GM18508 (cell line): ENCODE data around the gene ZNF668.
"Not testable (repeated sequence)": the region's sequence is repeated elsewhere in the genome, so short reads cannot be mapped to it uniquely, and the experiment has no call there.

Experiments used
- ATAC-seq: cut with Tn5 transposase; IDR thresholded peaks from one replicate; pipeline ENCODE4 v1.9.1; 2021; ENCODE audit warnings: moderate number of reproducible peaks; ENCODE audit not compliant: insufficient read depth, unreplicated experiment

Gene ZNF668

DNA sequence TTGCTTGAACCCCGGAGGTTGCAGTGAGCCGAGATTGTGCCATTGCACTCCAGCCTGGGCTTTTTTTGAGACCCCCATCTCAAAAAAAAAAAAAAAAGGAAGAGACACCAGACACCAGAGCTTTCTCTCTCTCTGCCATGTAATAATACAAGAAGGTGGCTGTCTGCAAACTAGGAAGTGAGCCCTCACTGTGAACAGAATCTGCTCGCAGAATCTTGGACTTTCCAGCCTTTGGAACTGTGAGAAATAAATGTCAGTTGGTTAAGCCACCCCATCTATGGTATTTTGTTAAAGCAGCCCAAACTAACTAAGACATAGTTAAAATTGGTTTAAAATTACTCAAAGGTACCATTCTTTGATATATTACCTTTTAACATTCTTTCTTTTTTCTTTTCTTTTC lies 53.5 kb downstream of the ZNF668 start:
- no peak for ATAC-seq

DNA sequence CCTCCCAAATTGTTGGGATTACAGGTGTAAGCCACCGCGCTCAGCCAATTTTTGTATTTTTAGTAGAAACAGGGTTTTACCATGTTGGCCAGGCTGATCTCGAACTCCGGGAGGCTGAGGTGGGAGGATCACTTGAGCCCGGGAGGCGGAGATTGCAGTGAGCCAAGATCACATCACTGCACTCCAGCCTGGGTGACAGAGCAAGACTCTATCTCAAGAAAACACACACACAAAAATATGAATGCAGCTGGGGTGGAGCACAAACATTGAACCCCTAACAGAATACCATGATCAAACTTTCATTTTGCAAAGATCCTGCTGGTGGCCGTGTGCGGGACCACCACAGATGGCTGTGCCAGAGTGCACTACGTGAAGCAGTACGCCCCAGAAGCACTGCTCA lies 56.3 kb downstream of the ZNF668 start:
- ATAC-seq: not testable (repeated sequence)

DNA sequence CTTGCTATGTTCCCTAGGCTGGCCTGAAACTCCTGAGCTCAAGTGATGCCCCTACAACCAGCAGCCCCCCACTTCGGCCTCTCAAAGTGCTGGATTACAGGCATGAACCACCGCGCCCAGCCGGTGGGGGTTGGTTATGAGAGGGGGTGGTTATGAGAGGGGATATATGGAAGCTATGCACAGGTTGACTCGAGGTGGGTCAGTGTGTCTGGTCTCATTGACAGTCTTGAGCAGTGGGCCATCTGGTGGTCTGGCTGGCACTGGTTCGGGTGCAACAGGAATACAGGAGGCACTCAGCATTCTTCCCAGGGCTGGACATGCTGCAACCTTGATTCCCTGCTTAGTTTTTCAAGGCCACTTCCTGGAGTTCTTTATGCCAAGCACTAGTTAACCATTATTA lies 58.0 kb downstream of the ZNF668 start:
- no peak for ATAC-seq

DNA sequence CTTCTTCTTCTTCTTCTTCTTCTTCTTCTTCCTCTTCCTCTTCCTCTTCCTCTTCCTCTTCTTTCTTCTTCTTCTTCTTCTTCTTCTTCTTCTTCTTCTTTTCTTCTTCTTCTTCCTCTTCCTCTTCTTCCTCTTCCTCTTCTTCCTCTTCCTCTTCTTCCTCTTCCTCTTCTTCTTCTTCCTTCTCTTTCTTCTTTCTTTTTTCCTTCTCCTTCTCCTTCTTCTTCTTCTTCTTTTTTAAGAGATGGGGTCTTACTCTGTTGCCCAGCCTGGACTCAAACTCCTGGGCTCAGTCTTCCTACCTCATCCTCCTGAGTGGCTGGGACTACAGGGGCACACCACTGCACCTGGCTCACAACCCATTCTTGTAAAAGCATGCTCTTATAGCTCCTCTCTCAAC lies 60.7 kb downstream of the ZNF668 start:
- not testable (repeated sequence) for ATAC-seq

DNA sequence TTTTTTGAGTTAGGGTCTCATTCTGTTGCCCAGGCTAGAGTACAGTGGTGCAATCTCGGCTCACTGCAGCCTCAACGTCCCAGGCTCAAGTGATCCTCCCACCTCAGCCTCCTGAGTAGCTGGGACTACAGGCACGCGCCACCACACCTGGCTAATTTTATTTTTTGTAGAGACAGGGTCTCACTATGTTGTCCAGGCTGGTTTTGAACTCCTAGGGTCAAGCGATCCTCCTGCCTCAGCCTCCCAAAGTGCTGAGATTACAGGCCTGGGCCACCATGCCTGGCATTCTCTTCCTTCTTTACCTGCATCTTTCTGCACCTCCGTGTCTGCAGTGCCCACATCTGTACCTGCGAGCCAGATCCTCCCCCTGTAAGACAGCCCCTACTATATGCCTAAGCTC lies 62.2 kb downstream of the ZNF668 start:
- not testable (repeated sequence) for ATAC-seq
